K562 (cell line): ENCODE measurements around the gene ACY1. TPM values are rescaled to one million over a fixed set of nuclear protein-coding genes. Genes with fewer than 3 reads are reported as not detected.

ENCODE experiments used
- GATAD2B ChIP-seq: fragments of 450-650 bp; IDR thresholded peaks from 2 replicates; pipeline ENCODE4 v1.6.1; 2017; ENCODE audit warnings: mild to moderate bottlenecking, borderline replicate concordance
- ZNF274 ChIP-seq: IDR thresholded peaks from 2 replicates; pipeline ENCODE4 v1.6.1; 2011; ENCODE audit warnings: low read depth, mild to moderate bottlenecking, low read length, moderate library complexity, borderline replicate concordance
- ZNF668 ChIP-seq: fragments of 250-450 bp; sonication (Bioruptor Pico); IDR thresholded peaks from 2 replicates; pipeline ENCODE4 v1.8.0; 2022; ENCODE audit warnings: mild to moderate bottlenecking, inconsistent platforms
- polyA plus RNA-seq, 8 experiments: library from polyadenylated mRNA; depleted of rRNA in 4 of 8; stranded (reverse) in 5 of 8; unstranded in 3 of 8; fragments of >200 nt; fragmentation: Nextera tagmentation in 2 of 8; fragmentation: Illumina TruSeq in 1 of 8; extraction: Ambion mirVana in 2 of 8; extraction: Trizol in 1 of 8; gene quantifications; 2 replicates each; pipeline versions ENCODE4 v1.2.1 to v1.2.3, GENCODE V29; 2011 to 2014; ENCODE audit warnings: inconsistent platforms in 1 of 8, missing spikeins in 1 of 8
- total RNA-seq, 7 experiments: library from RNA; depleted of rRNA in 6 of 7; stranded (reverse); fragments of >200 nt in 6 of 7; fragmentation: Illumina TruSeq in 2 of 7; extraction: Trizol in 2 of 7; gene quantifications; 2 replicates each; pipeline versions ENCODE4 v1.2.1 to v1.2.3, GENCODE V29; 2011 to 2021; ENCODE audit warnings: low replicate concordance in 1 of 7
- TF ChIP-seq, protein P1 (sequence below): fragments of 450-650 bp; IDR thresholded peaks from 2 replicates; pipeline ENCODE4 v1.6.1; 2016; ENCODE audit warnings: mild to moderate bottlenecking, moderate library complexity
- TF ChIP-seq, protein P2 (sequence below): fragments of 450-650 bp; IDR thresholded peaks from 2 replicates; pipeline ENCODE4 v1.6.1; 2018; ENCODE audit warnings: mild to moderate bottlenecking, low read depth; ENCODE audit not compliant: partially characterized antibody
- TF ChIP-seq, protein P3 (sequence below): sonication (generic); formaldehyde crosslinking; IDR thresholded peaks from 2 replicates; pipeline ENCODE4 v1.8.1; 2023; ENCODE audit warnings: mild to moderate bottlenecking, missing genetic modification reagents, moderate library complexity
- TF ChIP-seq, protein P4 (sequence below): fragments of 250-450 bp; sonication (Bioruptor Pico); IDR thresholded peaks from 2 replicates; pipeline ENCODE4 v1.4.0; 2020; ENCODE audit warnings: mild to moderate bottlenecking, moderate library complexity

ACY1 gene
- total and polyA plus RNA-seq, 9 of the 15 experiments (the other 6 are each of a cell fraction or from before 2014, with no cell fraction given) = 70.7 to 195 (median 123) TPM

DNA sequence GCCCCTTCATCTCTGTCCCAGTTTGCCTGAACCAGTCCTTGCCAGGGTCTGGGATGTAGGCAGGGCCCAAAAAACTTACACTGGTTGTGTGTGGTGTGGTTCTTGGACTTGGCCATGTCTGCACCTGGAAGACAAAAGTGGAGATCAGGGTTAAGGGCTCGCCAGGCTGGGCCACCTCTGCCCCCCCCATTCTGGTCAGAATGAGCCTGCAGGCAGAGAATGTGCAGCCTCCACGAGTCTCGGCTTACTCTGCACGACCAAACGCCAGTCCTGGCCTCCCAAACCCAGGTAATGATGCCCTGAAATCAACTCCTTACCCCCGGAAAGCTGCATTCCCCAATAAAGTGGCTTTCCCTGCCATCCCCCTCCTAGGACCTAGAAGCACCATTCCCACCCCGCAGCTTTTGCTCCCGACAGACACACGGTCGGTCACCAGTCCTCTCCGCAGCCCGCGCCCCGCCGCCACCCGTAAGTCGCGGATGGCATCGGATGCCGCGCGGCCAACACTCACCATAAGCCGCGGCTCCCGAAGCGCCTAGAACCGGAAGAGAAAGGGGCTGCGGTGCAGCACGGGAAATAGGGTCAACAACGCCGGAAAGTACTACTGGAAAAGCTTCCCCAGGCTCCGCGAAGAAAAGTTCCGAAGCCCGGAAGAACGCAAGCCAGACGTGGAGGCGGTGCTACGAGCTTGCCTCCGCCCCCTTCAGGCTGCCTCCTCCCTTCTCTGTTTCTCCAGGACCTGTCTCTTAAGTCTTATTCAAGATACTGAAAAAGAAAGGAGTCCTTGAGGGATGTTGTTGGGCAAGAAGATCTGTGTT is 12.2 kb downstream of the ACY1 start, which contains the start of gene RPL29 (continued):
- TF ChIP-seq, protein P1, sequence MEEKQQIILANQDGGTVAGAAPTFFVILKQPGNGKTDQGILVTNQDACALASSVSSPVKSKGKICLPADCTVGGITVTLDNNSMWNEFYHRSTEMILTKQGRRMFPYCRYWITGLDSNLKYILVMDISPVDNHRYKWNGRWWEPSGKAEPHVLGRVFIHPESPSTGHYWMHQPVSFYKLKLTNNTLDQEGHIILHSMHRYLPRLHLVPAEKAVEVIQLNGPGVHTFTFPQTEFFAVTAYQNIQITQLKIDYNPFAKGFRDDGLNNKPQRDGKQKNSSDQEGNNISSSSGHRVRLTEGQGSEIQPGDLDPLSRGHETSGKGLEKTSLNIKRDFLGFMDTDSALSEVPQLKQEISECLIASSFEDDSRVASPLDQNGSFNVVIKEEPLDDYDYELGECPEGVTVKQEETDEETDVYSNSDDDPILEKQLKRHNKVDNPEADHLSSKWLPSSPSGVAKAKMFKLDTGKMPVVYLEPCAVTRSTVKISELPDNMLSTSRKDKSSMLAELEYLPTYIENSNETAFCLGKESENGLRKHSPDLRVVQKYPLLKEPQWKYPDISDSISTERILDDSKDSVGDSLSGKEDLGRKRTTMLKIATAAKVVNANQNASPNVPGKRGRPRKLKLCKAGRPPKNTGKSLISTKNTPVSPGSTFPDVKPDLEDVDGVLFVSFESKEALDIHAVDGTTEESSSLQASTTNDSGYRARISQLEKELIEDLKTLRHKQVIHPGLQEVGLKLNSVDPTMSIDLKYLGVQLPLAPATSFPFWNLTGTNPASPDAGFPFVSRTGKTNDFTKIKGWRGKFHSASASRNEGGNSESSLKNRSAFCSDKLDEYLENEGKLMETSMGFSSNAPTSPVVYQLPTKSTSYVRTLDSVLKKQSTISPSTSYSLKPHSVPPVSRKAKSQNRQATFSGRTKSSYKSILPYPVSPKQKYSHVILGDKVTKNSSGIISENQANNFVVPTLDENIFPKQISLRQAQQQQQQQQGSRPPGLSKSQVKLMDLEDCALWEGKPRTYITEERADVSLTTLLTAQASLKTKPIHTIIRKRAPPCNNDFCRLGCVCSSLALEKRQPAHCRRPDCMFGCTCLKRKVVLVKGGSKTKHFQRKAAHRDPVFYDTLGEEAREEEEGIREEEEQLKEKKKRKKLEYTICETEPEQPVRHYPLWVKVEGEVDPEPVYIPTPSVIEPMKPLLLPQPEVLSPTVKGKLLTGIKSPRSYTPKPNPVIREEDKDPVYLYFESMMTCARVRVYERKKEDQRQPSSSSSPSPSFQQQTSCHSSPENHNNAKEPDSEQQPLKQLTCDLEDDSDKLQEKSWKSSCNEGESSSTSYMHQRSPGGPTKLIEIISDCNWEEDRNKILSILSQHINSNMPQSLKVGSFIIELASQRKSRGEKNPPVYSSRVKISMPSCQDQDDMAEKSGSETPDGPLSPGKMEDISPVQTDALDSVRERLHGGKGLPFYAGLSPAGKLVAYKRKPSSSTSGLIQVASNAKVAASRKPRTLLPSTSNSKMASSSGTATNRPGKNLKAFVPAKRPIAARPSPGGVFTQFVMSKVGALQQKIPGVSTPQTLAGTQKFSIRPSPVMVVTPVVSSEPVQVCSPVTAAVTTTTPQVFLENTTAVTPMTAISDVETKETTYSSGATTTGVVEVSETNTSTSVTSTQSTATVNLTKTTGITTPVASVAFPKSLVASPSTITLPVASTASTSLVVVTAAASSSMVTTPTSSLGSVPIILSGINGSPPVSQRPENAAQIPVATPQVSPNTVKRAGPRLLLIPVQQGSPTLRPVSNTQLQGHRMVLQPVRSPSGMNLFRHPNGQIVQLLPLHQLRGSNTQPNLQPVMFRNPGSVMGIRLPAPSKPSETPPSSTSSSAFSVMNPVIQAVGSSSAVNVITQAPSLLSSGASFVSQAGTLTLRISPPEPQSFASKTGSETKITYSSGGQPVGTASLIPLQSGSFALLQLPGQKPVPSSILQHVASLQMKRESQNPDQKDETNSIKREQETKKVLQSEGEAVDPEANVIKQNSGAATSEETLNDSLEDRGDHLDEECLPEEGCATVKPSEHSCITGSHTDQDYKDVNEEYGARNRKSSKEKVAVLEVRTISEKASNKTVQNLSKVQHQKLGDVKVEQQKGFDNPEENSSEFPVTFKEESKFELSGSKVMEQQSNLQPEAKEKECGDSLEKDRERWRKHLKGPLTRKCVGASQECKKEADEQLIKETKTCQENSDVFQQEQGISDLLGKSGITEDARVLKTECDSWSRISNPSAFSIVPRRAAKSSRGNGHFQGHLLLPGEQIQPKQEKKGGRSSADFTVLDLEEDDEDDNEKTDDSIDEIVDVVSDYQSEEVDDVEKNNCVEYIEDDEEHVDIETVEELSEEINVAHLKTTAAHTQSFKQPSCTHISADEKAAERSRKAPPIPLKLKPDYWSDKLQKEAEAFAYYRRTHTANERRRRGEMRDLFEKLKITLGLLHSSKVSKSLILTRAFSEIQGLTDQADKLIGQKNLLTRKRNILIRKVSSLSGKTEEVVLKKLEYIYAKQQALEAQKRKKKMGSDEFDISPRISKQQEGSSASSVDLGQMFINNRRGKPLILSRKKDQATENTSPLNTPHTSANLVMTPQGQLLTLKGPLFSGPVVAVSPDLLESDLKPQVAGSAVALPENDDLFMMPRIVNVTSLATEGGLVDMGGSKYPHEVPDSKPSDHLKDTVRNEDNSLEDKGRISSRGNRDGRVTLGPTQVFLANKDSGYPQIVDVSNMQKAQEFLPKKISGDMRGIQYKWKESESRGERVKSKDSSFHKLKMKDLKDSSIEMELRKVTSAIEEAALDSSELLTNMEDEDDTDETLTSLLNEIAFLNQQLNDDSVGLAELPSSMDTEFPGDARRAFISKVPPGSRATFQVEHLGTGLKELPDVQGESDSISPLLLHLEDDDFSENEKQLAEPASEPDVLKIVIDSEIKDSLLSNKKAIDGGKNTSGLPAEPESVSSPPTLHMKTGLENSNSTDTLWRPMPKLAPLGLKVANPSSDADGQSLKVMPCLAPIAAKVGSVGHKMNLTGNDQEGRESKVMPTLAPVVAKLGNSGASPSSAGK = no peak
- TF ChIP-seq, protein P2, sequence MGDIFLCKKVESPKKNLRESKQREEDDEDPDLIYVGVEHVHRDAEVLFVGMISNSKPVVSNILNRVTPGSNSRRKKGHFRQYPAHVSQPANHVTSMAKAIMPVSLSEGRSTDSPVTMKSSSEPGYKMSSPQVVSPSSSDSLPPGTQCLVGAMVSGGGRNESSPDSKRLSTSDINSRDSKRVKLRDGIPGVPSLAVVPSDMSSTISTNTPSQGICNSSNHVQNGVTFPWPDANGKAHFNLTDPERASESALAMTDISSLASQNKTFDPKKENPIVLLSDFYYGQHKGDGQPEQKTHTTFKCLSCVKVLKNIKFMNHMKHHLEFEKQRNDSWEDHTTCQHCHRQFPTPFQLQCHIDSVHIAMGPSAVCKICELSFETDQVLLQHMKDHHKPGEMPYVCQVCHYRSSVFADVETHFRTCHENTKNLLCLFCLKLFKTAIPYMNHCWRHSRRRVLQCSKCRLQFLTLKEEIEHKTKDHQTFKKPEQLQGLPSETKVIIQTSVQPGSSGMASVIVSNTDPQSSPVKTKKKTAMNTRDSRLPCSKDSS = no peak
- TF ChIP-seq, protein P3, sequence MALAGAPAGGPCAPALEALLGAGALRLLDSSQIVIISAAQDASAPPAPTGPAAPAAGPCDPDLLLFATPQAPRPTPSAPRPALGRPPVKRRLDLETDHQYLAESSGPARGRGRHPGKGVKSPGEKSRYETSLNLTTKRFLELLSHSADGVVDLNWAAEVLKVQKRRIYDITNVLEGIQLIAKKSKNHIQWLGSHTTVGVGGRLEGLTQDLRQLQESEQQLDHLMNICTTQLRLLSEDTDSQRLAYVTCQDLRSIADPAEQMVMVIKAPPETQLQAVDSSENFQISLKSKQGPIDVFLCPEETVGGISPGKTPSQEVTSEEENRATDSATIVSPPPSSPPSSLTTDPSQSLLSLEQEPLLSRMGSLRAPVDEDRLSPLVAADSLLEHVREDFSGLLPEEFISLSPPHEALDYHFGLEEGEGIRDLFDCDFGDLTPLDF = peak; percentile 59; the same call in 1 of the 2 replicates
- TF ChIP-seq, protein P4, sequence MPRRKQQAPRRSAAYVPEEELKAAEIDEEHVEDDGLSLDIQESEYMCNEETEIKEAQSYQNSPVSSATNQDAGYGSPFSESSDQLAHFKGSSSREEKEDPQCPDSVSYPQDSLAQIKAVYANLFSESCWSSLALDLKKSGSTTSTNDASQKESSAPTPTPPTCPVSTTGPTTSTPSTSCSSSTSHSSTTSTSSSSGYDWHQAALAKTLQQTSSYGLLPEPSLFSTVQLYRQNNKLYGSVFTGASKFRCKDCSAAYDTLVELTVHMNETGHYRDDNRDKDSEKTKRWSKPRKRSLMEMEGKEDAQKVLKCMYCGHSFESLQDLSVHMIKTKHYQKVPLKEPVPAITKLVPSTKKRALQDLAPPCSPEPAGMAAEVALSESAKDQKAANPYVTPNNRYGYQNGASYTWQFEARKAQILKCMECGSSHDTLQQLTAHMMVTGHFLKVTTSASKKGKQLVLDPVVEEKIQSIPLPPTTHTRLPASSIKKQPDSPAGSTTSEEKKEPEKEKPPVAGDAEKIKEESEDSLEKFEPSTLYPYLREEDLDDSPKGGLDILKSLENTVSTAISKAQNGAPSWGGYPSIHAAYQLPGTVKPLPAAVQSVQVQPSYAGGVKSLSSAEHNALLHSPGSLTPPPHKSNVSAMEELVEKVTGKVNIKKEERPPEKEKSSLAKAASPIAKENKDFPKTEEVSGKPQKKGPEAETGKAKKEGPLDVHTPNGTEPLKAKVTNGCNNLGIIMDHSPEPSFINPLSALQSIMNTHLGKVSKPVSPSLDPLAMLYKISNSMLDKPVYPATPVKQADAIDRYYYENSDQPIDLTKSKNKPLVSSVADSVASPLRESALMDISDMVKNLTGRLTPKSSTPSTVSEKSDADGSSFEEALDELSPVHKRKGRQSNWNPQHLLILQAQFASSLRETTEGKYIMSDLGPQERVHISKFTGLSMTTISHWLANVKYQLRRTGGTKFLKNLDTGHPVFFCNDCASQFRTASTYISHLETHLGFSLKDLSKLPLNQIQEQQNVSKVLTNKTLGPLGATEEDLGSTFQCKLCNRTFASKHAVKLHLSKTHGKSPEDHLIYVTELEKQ (CRISPR knock-in tag) = no peak
- TF ChIP-seq ZNF668 (CRISPR knock-in tag) (no peak), GATAD2B (no peak), ZNF274 (no peak)
